ENCODE data around the gene NDRG4. TPM values are rescaled to one million over a fixed set of nuclear protein-coding genes. Genes with fewer than 3 reads are reported as not detected.

Gene NDRG4
- polyA plus RNA-seq, 1 of the 3 experiments (the other 2 are of a cell fraction) = 52.0 TPM

- Histone ChIP-seq H3K4me2 (peak overlapping the region; percentile 89), H3K4me1 (ENCODE audit: control insufficient read depth in 1 of 2, insufficient read depth in 2 of 2, low read depth in 1 of 2, low read length in 1 of 2) (peaks cover 0 to 5% of the 10 kb centered on the region in 2 experiments; a peak in 1 of 4 replicates), H3K27ac (ENCODE audit: low read depth in 2 of 2, low read length in 1 of 2) (no peak overlapping the region), H3K36me3 (replicated peaks in 1 of 2; ENCODE audit: control insufficient read depth in 1 of 2, insufficient read depth in 2 of 2, low read length in 1 of 2) (no peaks in the 10 kb centered on the region), H4K20me1 (ENCODE audit: insufficient read depth) (no peaks in the 10 kb centered on the region), H3K9ac (no peak overlapping the region), H3K79me2 (ENCODE audit: insufficient read depth) (no peaks in the 10 kb centered on the region), H2AFZ (ENCODE audit: low read depth) (peak overlapping the region; percentile 56; the same call in 1 of the 2 replicates), H3K9me3 (no peaks in the 10 kb centered on the region), H3K4me3 (ENCODE audit: low read depth in 2 of 2, low read length in 1 of 2) (peak overlapping the region; percentile 49 to 58), H3F3A (replicated peaks; ENCODE audit: insufficient read depth) (no peaks in the 10 kb centered on the region), H3K27me3 (ENCODE audit: insufficient read depth) (peaks cover 38% of the 10 kb centered on the region), H3K9me2 (no peaks in the 10 kb centered on the region)
- 5% methylated on average over 19 of the region's 86 CpGs for WGBS (ENCODE audit: low lambda C conversion rate)
- CTCF ChIA-PET = interaction anchor here (0.5 to 3.3 kb wide), 11 partner anchors 10 to 194 kb away, joined by 3 to 16 read pairs (median 5); no protein-coding TSS in a partner anchor
- TF ChIP-seq GABPA (IDR thresholded peaks at IDR 0.05; ENCODE audit: low read depth) (no peak), EZH2phosphoT487 (IDR thresholded peaks at IDR 0.05; ENCODE audit: borderline replicate concordance, low read depth) (0 out of 2 replicates have a peak, but pooled peaks have one; percentile 33)
- POLR2A ChIA-PET = no interaction called here
- peak; percentile 82 for DNase-seq
Observed at GRCh38 chr16:58464047-58464915, 35.7 kb upstream of the NDRG4 start.

DNA sequence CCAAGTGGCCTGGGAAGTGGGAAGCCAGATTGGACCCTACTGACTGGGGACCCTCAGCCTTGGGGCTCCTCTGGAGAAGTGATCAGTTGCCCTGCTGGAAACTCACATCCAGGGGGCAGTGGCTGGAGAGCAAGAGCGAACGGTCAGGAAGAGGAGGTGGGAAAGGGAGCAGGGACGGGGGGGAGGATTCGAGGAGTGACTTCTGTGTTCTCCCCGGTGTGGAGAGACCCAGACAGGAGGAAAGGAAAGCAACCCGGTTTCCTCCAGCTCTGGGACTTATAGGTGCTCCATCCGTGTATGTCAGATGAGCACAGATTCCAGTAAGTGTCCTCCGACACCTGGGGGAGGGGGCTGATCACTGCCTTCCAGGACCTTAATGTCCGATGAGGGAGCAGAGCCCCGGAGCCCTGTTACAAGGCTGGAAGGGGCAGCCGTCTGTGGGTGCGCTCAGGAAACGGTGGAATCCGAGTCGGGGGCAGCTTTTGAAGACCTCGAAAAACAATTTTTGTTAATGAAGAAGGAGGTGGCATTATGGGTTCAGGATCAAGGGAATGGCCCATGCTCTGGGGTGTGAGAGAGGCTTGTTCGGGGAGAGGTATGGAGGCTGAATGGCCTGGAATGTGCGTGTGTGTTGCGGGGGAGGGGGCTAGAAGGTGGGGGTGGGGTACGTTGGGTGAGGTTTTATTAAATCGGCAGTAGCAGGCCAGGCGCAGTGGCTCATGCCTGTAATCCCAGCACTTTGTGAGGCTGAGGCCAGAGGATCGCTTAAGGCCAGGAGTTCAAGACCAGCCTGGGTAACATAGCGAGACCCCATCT, 34.8 kb upstream of the NDRG4 start:
- peaks cover 38% of the 10 kb centered on the region for H3K27me3 ChIP-seq (ENCODE audit: insufficient read depth)
- H4K20me1 ChIP-seq (ENCODE audit: insufficient read depth) = no peaks in the 10 kb centered on the region
- H2AFZ ChIP-seq (ENCODE audit: low read depth) = no peak overlapping the region
- H3K36me3 ChIP-seq (replicated peaks in 1 of 2; ENCODE audit: control insufficient read depth in 1 of 2, insufficient read depth in 2 of 2, low read length in 1 of 2) = no peaks in the 10 kb centered on the region
- DNase-seq = peak; percentile 84
- peak overlapping the region; percentile 89 for H3K4me2 ChIP-seq
- TF ChIP-seq YY1 (IDR thresholded peaks at IDR 0.05; ENCODE audit: low read depth) (no peak), GABPA (IDR thresholded peaks at IDR 0.05; ENCODE audit: low read depth) (no peak), POLR2AphosphoS5 (IDR thresholded peaks at IDR 0.05; ENCODE audit: low read depth, low read length) (no peak), SMC3 (IDR thresholded peaks at IDR 0.05; ENCODE audit: low read depth, low read length) (no peak)
- TF ChIP-seq, protein P1, sequence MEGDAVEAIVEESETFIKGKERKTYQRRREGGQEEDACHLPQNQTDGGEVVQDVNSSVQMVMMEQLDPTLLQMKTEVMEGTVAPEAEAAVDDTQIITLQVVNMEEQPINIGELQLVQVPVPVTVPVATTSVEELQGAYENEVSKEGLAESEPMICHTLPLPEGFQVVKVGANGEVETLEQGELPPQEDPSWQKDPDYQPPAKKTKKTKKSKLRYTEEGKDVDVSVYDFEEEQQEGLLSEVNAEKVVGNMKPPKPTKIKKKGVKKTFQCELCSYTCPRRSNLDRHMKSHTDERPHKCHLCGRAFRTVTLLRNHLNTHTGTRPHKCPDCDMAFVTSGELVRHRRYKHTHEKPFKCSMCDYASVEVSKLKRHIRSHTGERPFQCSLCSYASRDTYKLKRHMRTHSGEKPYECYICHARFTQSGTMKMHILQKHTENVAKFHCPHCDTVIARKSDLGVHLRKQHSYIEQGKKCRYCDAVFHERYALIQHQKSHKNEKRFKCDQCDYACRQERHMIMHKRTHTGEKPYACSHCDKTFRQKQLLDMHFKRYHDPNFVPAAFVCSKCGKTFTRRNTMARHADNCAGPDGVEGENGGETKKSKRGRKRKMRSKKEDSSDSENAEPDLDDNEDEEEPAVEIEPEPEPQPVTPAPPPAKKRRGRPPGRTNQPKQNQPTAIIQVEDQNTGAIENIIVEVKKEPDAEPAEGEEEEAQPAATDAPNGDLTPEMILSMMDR (IDR thresholded peaks at IDR 0.05) = peak; percentile 43
- TF ChIP-seq, protein P2, sequence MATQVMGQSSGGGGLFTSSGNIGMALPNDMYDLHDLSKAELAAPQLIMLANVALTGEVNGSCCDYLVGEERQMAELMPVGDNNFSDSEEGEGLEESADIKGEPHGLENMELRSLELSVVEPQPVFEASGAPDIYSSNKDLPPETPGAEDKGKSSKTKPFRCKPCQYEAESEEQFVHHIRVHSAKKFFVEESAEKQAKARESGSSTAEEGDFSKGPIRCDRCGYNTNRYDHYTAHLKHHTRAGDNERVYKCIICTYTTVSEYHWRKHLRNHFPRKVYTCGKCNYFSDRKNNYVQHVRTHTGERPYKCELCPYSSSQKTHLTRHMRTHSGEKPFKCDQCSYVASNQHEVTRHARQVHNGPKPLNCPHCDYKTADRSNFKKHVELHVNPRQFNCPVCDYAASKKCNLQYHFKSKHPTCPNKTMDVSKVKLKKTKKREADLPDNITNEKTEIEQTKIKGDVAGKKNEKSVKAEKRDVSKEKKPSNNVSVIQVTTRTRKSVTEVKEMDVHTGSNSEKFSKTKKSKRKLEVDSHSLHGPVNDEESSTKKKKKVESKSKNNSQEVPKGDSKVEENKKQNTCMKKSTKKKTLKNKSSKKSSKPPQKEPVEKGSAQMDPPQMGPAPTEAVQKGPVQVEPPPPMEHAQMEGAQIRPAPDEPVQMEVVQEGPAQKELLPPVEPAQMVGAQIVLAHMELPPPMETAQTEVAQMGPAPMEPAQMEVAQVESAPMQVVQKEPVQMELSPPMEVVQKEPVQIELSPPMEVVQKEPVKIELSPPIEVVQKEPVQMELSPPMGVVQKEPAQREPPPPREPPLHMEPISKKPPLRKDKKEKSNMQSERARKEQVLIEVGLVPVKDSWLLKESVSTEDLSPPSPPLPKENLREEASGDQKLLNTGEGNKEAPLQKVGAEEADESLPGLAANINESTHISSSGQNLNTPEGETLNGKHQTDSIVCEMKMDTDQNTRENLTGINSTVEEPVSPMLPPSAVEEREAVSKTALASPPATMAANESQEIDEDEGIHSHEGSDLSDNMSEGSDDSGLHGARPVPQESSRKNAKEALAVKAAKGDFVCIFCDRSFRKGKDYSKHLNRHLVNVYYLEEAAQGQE (IDR thresholded peaks at IDR 0.05; ENCODE audit: low read depth, low read length) = no peak
- ChIA-PET CTCF (interaction anchor here (1.0 to 3.3 kb wide), 11 partner anchors 9 to 196 kb away, joined by 3 to 16 read pairs (median 5); no protein-coding TSS in a partner anchor), POLR2A (no interaction called here)
- H3K27ac ChIP-seq (ENCODE audit: low read depth in 2 of 2, low read length in 1 of 2) = no peak overlapping the region
- H3K4me3 ChIP-seq (ENCODE audit: low read depth in 2 of 2, low read length in 1 of 2) = peak overlapping the region; percentile 49 to 58; a peak in 3 of 4 replicates
- no peaks in the 10 kb centered on the region for H3F3A ChIP-seq (replicated peaks; ENCODE audit: insufficient read depth)
- no peaks in the 10 kb centered on the region for H3K9me3 ChIP-seq
- no peaks in the 10 kb centered on the region for H3K9me2 ChIP-seq
- no peak overlapping the region for H3K9ac ChIP-seq
- WGBS (ENCODE audit: low lambda C conversion rate) = 27% methylated on average over 23 of the region's 24 CpGs
- H3K4me1 ChIP-seq (ENCODE audit: control insufficient read depth in 1 of 2, insufficient read depth in 2 of 2, low read depth in 1 of 2, low read length in 1 of 2) = peaks cover 0 to 5% of the 10 kb centered on the region in 2 experiments; a peak in 1 of 4 replicates
- H3K79me2 ChIP-seq (ENCODE audit: insufficient read depth) = no peaks in the 10 kb centered on the region

All from SK-N-SH (cell line).